ENCODE measurements around the gene NR2C1.

The NR2C1 gene

DNA sequence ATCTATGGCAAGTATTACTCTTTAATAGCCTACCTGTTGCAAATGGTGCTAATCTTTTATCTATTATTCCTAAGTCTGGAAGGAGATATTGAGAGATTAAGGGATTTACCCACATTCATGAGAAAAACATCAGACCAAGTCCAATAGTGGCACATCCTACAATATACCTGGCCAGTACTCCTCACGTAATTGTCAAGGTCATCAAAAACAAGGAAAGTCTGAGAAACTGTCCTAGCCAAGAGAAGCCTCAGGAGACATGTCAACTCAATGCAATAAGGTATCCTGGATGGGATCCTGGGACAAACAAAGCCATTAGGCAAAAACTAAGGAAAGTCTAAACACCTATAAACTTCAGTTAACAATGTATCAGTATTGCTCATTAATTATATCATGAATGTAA lies 12.5 kb downstream of the NR2C1 start:
- Histone ChIP-seq H3K9me3 (ENCODE audit: control insufficient read depth in 5 of 5, low read length in 5 of 5) (no peaks in the 10 kb centered on the region), H3K27me3 (ENCODE audit: control insufficient read depth in 5 of 5, insufficient read depth in 4 of 5, low read length in 5 of 5) (no peaks in the 10 kb centered on the region), H3K36me3 (ENCODE audit: control insufficient read depth in 5 of 5, insufficient read depth in 5 of 5, low read length in 5 of 5) (peaks cover 40 to 68% (median 47%) of the 10 kb centered on the region in 5 donors), H3K4me1 (ENCODE audit: control insufficient read depth in 5 of 5, insufficient read depth in 5 of 5, low read length in 5 of 5) (no peaks in the 10 kb centered on the region), H3K4me3 (ENCODE audit: low read depth in 1 of 5, low read length in 5 of 5) (no peak overlapping the region), H3K27ac (ENCODE audit: low read depth, low read length) (no peak overlapping the region), H3K9ac (ENCODE audit: low read length in 5 of 5) (no peak overlapping the region)

DNA sequence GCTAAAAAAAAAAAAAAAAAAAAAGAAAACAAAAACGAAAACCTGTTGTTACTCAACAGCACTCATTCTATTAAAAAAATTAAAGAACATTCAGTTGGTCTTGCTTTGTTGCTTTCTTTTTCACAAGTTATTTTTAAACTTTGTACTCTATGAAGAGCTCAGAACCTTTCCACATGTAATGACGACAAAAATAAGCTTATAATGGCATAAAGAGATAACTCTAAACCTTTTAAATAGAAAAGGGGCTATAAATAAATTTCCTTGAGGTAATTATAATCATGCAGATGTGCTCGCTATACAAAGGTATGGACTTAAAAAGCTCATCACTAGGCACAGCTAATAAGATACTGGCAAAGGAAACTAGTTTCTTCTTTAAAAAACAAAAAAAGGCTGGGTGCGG lies 13.4 kb downstream of the NR2C1 start:
- no peak overlapping the region for H3K4me3 ChIP-seq (ENCODE audit: low read depth in 1 of 5, low read length in 5 of 5)
- H3K27me3 ChIP-seq (ENCODE audit: control insufficient read depth in 5 of 5, insufficient read depth in 4 of 5, low read length in 5 of 5), result no peaks in the 10 kb centered on the region
- H3K27ac ChIP-seq (ENCODE audit: low read depth, low read length), result no peak overlapping the region
- peaks cover 44 to 76% (median 54%) of the 10 kb centered on the region in 5 donors for H3K36me3 ChIP-seq (ENCODE audit: control insufficient read depth in 5 of 5, insufficient read depth in 5 of 5, low read length in 5 of 5)
- H3K4me1 ChIP-seq (ENCODE audit: control insufficient read depth in 5 of 5, insufficient read depth in 5 of 5, low read length in 5 of 5), result no peaks in the 10 kb centered on the region
- no peaks in the 10 kb centered on the region for H3K9me3 ChIP-seq (ENCODE audit: control insufficient read depth in 5 of 5, low read length in 5 of 5)
- H3K9ac ChIP-seq (ENCODE audit: low read length in 5 of 5), result no peak overlapping the region

DNA sequence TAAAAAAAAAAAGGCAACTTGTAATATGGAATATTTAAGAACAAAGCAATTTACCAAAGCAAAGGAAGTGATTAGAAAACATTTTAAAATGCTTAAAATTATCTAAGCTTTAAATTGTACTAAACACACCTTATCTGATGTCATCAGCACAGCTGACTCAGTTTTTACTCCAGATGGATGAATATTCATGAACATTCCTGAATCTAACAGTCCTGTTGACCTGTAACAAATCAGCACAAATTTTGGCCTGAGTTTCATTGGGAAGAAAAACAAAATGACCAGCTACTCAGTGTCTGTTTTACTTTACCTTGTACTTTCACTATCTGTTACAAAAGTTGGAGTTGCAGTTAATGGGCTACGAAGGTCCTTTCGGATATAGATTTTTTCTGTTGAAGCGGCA lies 16.0 kb downstream of the NR2C1 start:
- no peak overlapping the region for H3K4me3 ChIP-seq (ENCODE audit: low read depth in 1 of 5, low read length in 5 of 5)
- no peak overlapping the region for H3K9ac ChIP-seq (ENCODE audit: low read length in 5 of 5)
- H3K4me1 ChIP-seq (ENCODE audit: control insufficient read depth in 5 of 5, insufficient read depth in 5 of 5, low read length in 5 of 5), result no peaks in the 10 kb centered on the region
- H3K27me3 ChIP-seq (ENCODE audit: control insufficient read depth in 5 of 5, insufficient read depth in 4 of 5, low read length in 5 of 5), result no peaks in the 10 kb centered on the region
- no peak overlapping the region for H3K27ac ChIP-seq (ENCODE audit: low read depth, low read length)
- no peaks in the 10 kb centered on the region for H3K9me3 ChIP-seq (ENCODE audit: control insufficient read depth in 5 of 5, low read length in 5 of 5)
- H3K36me3 ChIP-seq (ENCODE audit: control insufficient read depth in 5 of 5, insufficient read depth in 5 of 5, low read length in 5 of 5), result peaks cover 36 to 71% (median 51%) of the 10 kb centered on the region in 5 donors

DNA sequence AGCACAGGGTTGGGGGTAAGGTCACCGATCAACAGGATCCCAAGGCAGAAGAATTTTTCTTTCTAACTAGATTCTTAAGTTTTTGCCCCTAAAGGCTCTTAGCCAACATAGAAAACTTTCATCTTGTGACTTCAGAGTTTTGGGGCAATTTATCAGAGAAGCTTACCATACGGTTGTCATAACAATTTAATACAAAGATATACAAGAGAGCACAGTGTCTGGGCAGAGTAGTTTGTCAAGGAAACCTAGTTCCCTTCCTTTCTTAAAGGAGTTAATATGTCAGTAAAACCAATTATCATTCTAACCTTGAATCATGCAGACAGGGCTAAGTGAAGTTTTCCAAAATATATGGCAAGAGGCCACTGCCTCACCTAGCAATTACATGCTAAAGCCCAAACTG lies 18.4 kb downstream of the NR2C1 start:
- H3K36me3 ChIP-seq (ENCODE audit: control insufficient read depth in 5 of 5, insufficient read depth in 5 of 5, low read length in 5 of 5), result peaks cover 28 to 68% (median 44%) of the 10 kb centered on the region in 5 donors
- H3K27me3 ChIP-seq (ENCODE audit: control insufficient read depth in 5 of 5, insufficient read depth in 4 of 5, low read length in 5 of 5), result no peaks in the 10 kb centered on the region
- no peak overlapping the region for H3K27ac ChIP-seq (ENCODE audit: low read depth, low read length)
- H3K9me3 ChIP-seq (ENCODE audit: control insufficient read depth in 5 of 5, low read length in 5 of 5), result no peaks in the 10 kb centered on the region
- H3K9ac ChIP-seq (ENCODE audit: low read length in 5 of 5), result no peak overlapping the region
- H3K4me1 ChIP-seq (ENCODE audit: control insufficient read depth in 5 of 5, insufficient read depth in 5 of 5, low read length in 5 of 5), result no peaks in the 10 kb centered on the region
- no peak overlapping the region for H3K4me3 ChIP-seq (ENCODE audit: low read depth in 1 of 5, low read length in 5 of 5)

GRCh38 chr12:95054206-95054605 lies 19.2 kb downstream of the NR2C1 start:
- H3K27ac ChIP-seq (ENCODE audit: low read depth, low read length), result no peak overlapping the region
- H3K4me1 ChIP-seq (ENCODE audit: control insufficient read depth in 5 of 5, insufficient read depth in 5 of 5, low read length in 5 of 5), result no peaks in the 10 kb centered on the region
- H3K9me3 ChIP-seq (ENCODE audit: control insufficient read depth in 5 of 5, low read length in 5 of 5), result no peaks in the 10 kb centered on the region
- H3K9ac ChIP-seq (ENCODE audit: low read length in 5 of 5), result no peak overlapping the region
- H3K27me3 ChIP-seq (ENCODE audit: control insufficient read depth in 5 of 5, insufficient read depth in 4 of 5, low read length in 5 of 5), result no peaks in the 10 kb centered on the region
- H3K36me3 ChIP-seq (ENCODE audit: control insufficient read depth in 5 of 5, insufficient read depth in 5 of 5, low read length in 5 of 5), result peaks cover 28 to 67% (median 39%) of the 10 kb centered on the region in 5 donors
- H3K4me3 ChIP-seq (ENCODE audit: low read depth in 1 of 5, low read length in 5 of 5), result no peak overlapping the region

- H3K27ac ChIP-seq (ENCODE audit: low read depth, low read length), result no peak overlapping the region
- no peaks in the 10 kb centered on the region for H3K9me3 ChIP-seq (ENCODE audit: control insufficient read depth in 5 of 5, low read length in 5 of 5)
- H3K36me3 ChIP-seq (ENCODE audit: control insufficient read depth in 5 of 5, insufficient read depth in 5 of 5, low read length in 5 of 5), result peaks cover 23 to 67% (median 48%) of the 10 kb centered on the region in 5 donors
- H3K9ac ChIP-seq (ENCODE audit: low read length in 5 of 5), result no peak overlapping the region
- H3K4me3 ChIP-seq (ENCODE audit: low read depth in 1 of 5, low read length in 5 of 5), result no peak overlapping the region
- H3K27me3 ChIP-seq (ENCODE audit: control insufficient read depth in 5 of 5, insufficient read depth in 4 of 5, low read length in 5 of 5), result no peaks in the 10 kb centered on the region
- no peaks in the 10 kb centered on the region for H3K4me1 ChIP-seq (ENCODE audit: control insufficient read depth in 5 of 5, insufficient read depth in 5 of 5, low read length in 5 of 5)
These were observed 22.2 kb downstream of the NR2C1 start for GRCh38 chr12:95051241-95051640.

- Histone ChIP-seq H3K9me3 (ENCODE audit: control insufficient read depth in 5 of 5, low read length in 5 of 5) (no peaks in the 10 kb centered on the region), H3K9ac (ENCODE audit: low read length in 5 of 5) (no peak overlapping the region), H3K36me3 (ENCODE audit: control insufficient read depth in 5 of 5, insufficient read depth in 5 of 5, low read length in 5 of 5) (peaks cover 32 to 54% (median 42%) of the 10 kb centered on the region in 5 donors), H3K27ac (ENCODE audit: low read depth, low read length) (no peak overlapping the region), H3K4me1 (ENCODE audit: control insufficient read depth in 5 of 5, insufficient read depth in 5 of 5, low read length in 5 of 5) (no peaks in the 10 kb centered on the region), H3K4me3 (ENCODE audit: low read depth in 1 of 5, low read length in 5 of 5) (no peak overlapping the region), H3K27me3 (ENCODE audit: control insufficient read depth in 5 of 5, insufficient read depth in 4 of 5, low read length in 5 of 5) (no peaks in the 10 kb centered on the region)
These were observed 35.5 kb downstream of the NR2C1 start for GRCh38 chr12:95037906-95038305.

- H3K4me3 ChIP-seq (ENCODE audit: low read depth in 1 of 5, low read length in 5 of 5), result no peak overlapping the region
- peaks cover 35 to 57% (median 46%) of the 10 kb centered on the region in 5 donors for H3K36me3 ChIP-seq (ENCODE audit: control insufficient read depth in 5 of 5, insufficient read depth in 5 of 5, low read length in 5 of 5)
- no peaks in the 10 kb centered on the region for H3K27me3 ChIP-seq (ENCODE audit: control insufficient read depth in 5 of 5, insufficient read depth in 4 of 5, low read length in 5 of 5)
- no peaks in the 10 kb centered on the region for H3K9me3 ChIP-seq (ENCODE audit: control insufficient read depth in 5 of 5, low read length in 5 of 5)
- H3K27ac ChIP-seq (ENCODE audit: low read depth, low read length), result no peak overlapping the region
- H3K4me1 ChIP-seq (ENCODE audit: control insufficient read depth in 5 of 5, insufficient read depth in 5 of 5, low read length in 5 of 5), result no peaks in the 10 kb centered on the region
- H3K9ac ChIP-seq (ENCODE audit: low read length in 5 of 5), result no peak overlapping the region
These were observed 38.7 kb downstream of the NR2C1 start for GRCh38 chr12:95034750-95035149.

DNA sequence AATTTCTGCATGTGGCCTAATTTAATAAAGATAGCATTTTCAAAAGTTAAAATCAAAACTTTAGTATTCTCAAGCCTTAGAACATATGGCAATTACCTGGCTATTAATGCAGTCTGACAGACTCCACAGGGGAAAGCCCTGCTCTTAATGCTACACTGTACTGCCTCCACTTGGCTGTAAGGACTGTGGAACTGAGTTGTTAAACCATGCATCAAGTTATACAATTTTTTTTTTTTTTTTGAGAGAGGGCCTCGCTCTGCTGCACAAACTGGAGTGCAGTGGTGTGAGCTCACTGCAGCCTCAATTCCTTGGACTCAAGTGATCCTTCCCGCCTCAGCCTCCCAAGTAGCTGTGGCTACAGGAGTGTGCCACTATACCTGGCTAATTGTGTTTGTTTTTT lies 50.9 kb downstream of the NR2C1 start:
- Histone ChIP-seq H3K27ac (ENCODE audit: low read depth, low read length) (no peak overlapping the region), H3K9ac (ENCODE audit: low read length in 5 of 5) (no peak overlapping the region), H3K9me3 (ENCODE audit: control insufficient read depth in 5 of 5, low read length in 5 of 5) (no peaks in the 10 kb centered on the region), H3K4me1 (ENCODE audit: control insufficient read depth in 5 of 5, insufficient read depth in 5 of 5, low read length in 5 of 5) (no peaks in the 10 kb centered on the region), H3K36me3 (ENCODE audit: control insufficient read depth in 5 of 5, insufficient read depth in 5 of 5, low read length in 5 of 5) (peaks cover 21 to 34% (median 23%) of the 10 kb centered on the region in 5 donors), H3K27me3 (ENCODE audit: control insufficient read depth in 5 of 5, insufficient read depth in 4 of 5, low read length in 5 of 5) (no peaks in the 10 kb centered on the region), H3K4me3 (ENCODE audit: low read depth in 1 of 5, low read length in 5 of 5) (no peak overlapping the region)

GRCh38 chr12:95017482-95017881 lies 55.9 kb downstream of the NR2C1 start:
- Histone ChIP-seq H3K4me3 (ENCODE audit: low read depth in 1 of 5, low read length in 5 of 5) (no peak overlapping the region), H3K27ac (ENCODE audit: low read depth, low read length) (no peak overlapping the region), H3K27me3 (ENCODE audit: control insufficient read depth in 5 of 5, insufficient read depth in 4 of 5, low read length in 5 of 5) (no peaks in the 10 kb centered on the region), H3K36me3 (ENCODE audit: control insufficient read depth in 5 of 5, insufficient read depth in 5 of 5, low read length in 5 of 5) (peaks cover 4 to 10% (median 9%) of the 10 kb centered on the region in 5 donors), H3K9ac (ENCODE audit: low read length in 5 of 5) (no peak overlapping the region), H3K9me3 (ENCODE audit: control insufficient read depth in 5 of 5, low read length in 5 of 5) (peaks cover 0 to 2% (median 0%) of the 10 kb centered on the region in 5 donors), H3K4me1 (ENCODE audit: control insufficient read depth in 5 of 5, insufficient read depth in 5 of 5, low read length in 5 of 5) (no peaks in the 10 kb centered on the region)

- Histone ChIP-seq H3K9me3 (ENCODE audit: control insufficient read depth in 5 of 5, low read length in 5 of 5) (peaks cover 0 to 2% (median 0%) of the 10 kb centered on the region in 5 donors), H3K9ac (ENCODE audit: low read length in 5 of 5) (no peak overlapping the region), H3K4me1 (ENCODE audit: control insufficient read depth in 5 of 5, insufficient read depth in 5 of 5, low read length in 5 of 5) (no peaks in the 10 kb centered on the region), H3K27me3 (ENCODE audit: control insufficient read depth in 5 of 5, insufficient read depth in 4 of 5, low read length in 5 of 5) (no peaks in the 10 kb centered on the region), H3K36me3 (ENCODE audit: control insufficient read depth in 5 of 5, insufficient read depth in 5 of 5, low read length in 5 of 5) (peaks cover 0 to 6% (median 2%) of the 10 kb centered on the region in 5 donors), H3K27ac (ENCODE audit: low read depth, low read length) (no peak overlapping the region), H3K4me3 (ENCODE audit: low read depth in 1 of 5, low read length in 5 of 5) (no peak overlapping the region)
These were observed 57.3 kb downstream of the NR2C1 start for GRCh38 chr12:95016120-95016519.
